ENCODE data around the gene ZNF821. TPM values are rescaled to one million over a fixed set of nuclear protein-coding genes. Genes with fewer than 3 reads are reported as not detected.

ZNF821 gene
- total RNA-seq, 1 donor from 2014 or later = 3.2 TPM

- DNase-seq = no peak
- intact Hi-C loops (cut with micrococcal nuclease) = no loop called here
- ATAC-seq = no peak
Observed at GRCh38 chr16:71904239-71904638, 20.3 kb upstream of the ZNF821 start.

- intact Hi-C loops (cut with micrococcal nuclease) = no loop called here
- ATAC-seq (peak; percentile 68), DNase-seq (no peak)
Observed at GRCh38 chr16:71903608-71904007, 19.6 kb upstream of the ZNF821 start.

GRCh38 chr16:71902656-71903365 is 18.8 kb upstream of the ZNF821 start:
- DNase-seq (no peak), ATAC-seq (no peak)
- intact Hi-C loops (cut with micrococcal nuclease) = no loop called here

GRCh38 chr16:71899171-71899570 is 15.2 kb upstream of the ZNF821 start:
- intact Hi-C loops (cut with micrococcal nuclease) = no loop called here
- DNase-seq (no peak), ATAC-seq (no peak)

GRCh38 chr16:71896764-71897368 is 12.9 kb upstream of the ZNF821 start:
- no peak for ATAC-seq
- DNase-seq = no peak
- intact Hi-C loops (cut with micrococcal nuclease) = no loop called here

GRCh38 chr16:71895679-71896365 is 11.8 kb upstream of the ZNF821 start:
- ATAC-seq (peak; percentile 50), DNase-seq (peak; percentile 54)
- intact Hi-C loops (cut with micrococcal nuclease) = no loop called here

GRCh38 chr16:71894921-71895678 is 11.1 kb upstream of the ZNF821 start, which contains the start of gene IST1:
TSS of gene IST1 (plus strand) at chr16:71895531. CDS start at chr16:71915641, 20,110 bp downstream.
- intact Hi-C loops (cut with micrococcal nuclease) = no loop called here
- ATAC-seq (peak; percentile 97), DNase-seq (peak; percentile 99)

GRCh38 chr16:71894229-71894920 is 10.4 kb upstream of the ZNF821 start:
- peak; percentile 39 for ATAC-seq
- intact Hi-C loops (cut with micrococcal nuclease) = no loop called here

GRCh38 chr16:71893888-71894228 is 9.9 kb upstream of the ZNF821 start:
- ATAC-seq (no peak), DNase-seq (no peak)
- intact Hi-C loops (cut with micrococcal nuclease) = no loop called here

More at GRCh38 chr16:71894229-71894920, 10.4 kb upstream of the ZNF821 start:
- no peak for DNase-seq

- ATAC-seq = no peak
Observed at GRCh38 chr16:71889147-71889546, 5.2 kb upstream of the ZNF821 start.

GRCh38 chr16:71885261-71885650 is 1.3 kb upstream of the ZNF821 start:
- intact Hi-C loops (cut with micrococcal nuclease) = no loop called here
- ATAC-seq = no peak
- DNase-seq = no peak

More at GRCh38 chr16:71889147-71889546, 5.2 kb upstream of the ZNF821 start:
- no peak for DNase-seq
- intact Hi-C loops (cut with micrococcal nuclease) = no loop called here

- DNase-seq = peak; percentile 57
- intact Hi-C loops (cut with micrococcal nuclease) = loop anchor here (5.0 kb wide), 1 partner anchor 36 kb away; the partner anchor contains the start of gene ATXN1L
- peak; percentile 66 for ATAC-seq
Observed at GRCh38 chr16:71883168-71883848, 674 bp downstream of the ZNF821 start.

- ATAC-seq (peak; percentile 58), DNase-seq (no peak)
- intact Hi-C loops (cut with micrococcal nuclease) = loop anchor here (5.0 kb wide), 1 partner anchor 35 kb away; the partner anchor contains the start of gene ATXN1L
Observed at GRCh38 chr16:71882505-71883167, 1.3 kb downstream of the ZNF821 start.

- intact Hi-C loops (cut with micrococcal nuclease) = loop anchor here (5.0 kb wide), 1 partner anchor 33 kb away; the partner anchor contains the start of gene ATXN1L
- ATAC-seq (no peak), DNase-seq (no peak)
Observed at GRCh38 chr16:71880176-71880575, 3.8 kb downstream of the ZNF821 start.

- ATAC-seq (no peak), DNase-seq (no peak)
- intact Hi-C loops (cut with micrococcal nuclease) = loop anchor here (10.0 kb wide), 1 partner anchor 86 kb away; no protein-coding TSS in a partner anchor
Observed at GRCh38 chr16:71878911-71879310, 5.1 kb downstream of the ZNF821 start.

GRCh38 chr16:71873199-71873598 is 10.8 kb downstream of the ZNF821 start:
- no peak for DNase-seq
- no peak for ATAC-seq
- intact Hi-C loops (cut with micrococcal nuclease) = loop anchor here (10.0 kb wide), 1 partner anchor 92 kb away; no protein-coding TSS in a partner anchor

- DNase-seq = no peak
- ATAC-seq = no peak
- intact Hi-C loops (cut with micrococcal nuclease) = loop anchor here (10.0 kb wide), 1 partner anchor 94 kb away; no protein-coding TSS in a partner anchor
Observed at GRCh38 chr16:71870818-71871217, 13.2 kb downstream of the ZNF821 start.
